CD14-positive monocyte (primary cell): Measurements from ENCODE around the gene DDC. TPM values are rescaled to one million over a fixed set of nuclear protein-coding genes. Genes with fewer than 3 reads are reported as not detected.

ENCODE experiments used
- DNase-seq, 3 donors: peaks; one replicate each; pipeline ENCODE4 v3.0.0-alpha.2; 2011 to 2022
- H2AFZ ChIP-seq: 2 replicates; pipeline ENCODE4 v1.6.0; 2012; ENCODE audit warnings: mild to moderate bottlenecking, low read depth, low read length, inconsistent platforms; ENCODE audit not compliant: insufficient read depth, poor library complexity, severe bottlenecking
- H3K27ac ChIP-seq, 2 donors: 1 replicate in 1 of 2; 2 replicates in 1 of 2; pipeline ENCODE4 v1.5.1; 2012 to 2013; ENCODE audit warnings: low read length in 2 of 2, control low read depth in 1 of 2, inconsistent platforms in 1 of 2, low read depth in 1 of 2, mild to moderate bottlenecking in 1 of 2
- H3K27me3 ChIP-seq, 2 donors: one replicate each; pipeline versions ENCODE4 v1.6.0 to v1.6.1; 2011 to 2013; ENCODE audit warnings: low read length in 2 of 2; ENCODE audit not compliant: control insufficient read depth in 2 of 2, insufficient read depth in 2 of 2
- H3K36me3 ChIP-seq, 2 donors: replicated peaks in 1 of 2; 1 replicate in 1 of 2; 2 replicates in 1 of 2; pipeline versions ENCODE4 v1.5.1 to v1.6.1; 2012 to 2013; ENCODE audit warnings: low read length in 2 of 2, control low read depth in 1 of 2, inconsistent platforms in 1 of 2, mild to moderate bottlenecking in 1 of 2; ENCODE audit not compliant: insufficient read depth in 2 of 2, control insufficient read depth in 1 of 2
- H3K4me1 ChIP-seq, 2 donors: 1 replicate in 1 of 2; 2 replicates in 1 of 2; pipeline versions ENCODE4 v1.5.1 to v1.6.1; 2012 to 2013; ENCODE audit warnings: low read length in 2 of 2, control low read depth in 1 of 2, inconsistent platforms in 1 of 2, mild to moderate bottlenecking in 1 of 2, moderate library complexity in 1 of 2; ENCODE audit not compliant: insufficient read depth in 2 of 2, control insufficient read depth in 1 of 2
- H3K4me2 ChIP-seq: replicated peaks from 2 replicates; pipeline ENCODE3; 2012; ENCODE audit warnings: low read length, moderate library complexity, mild to moderate bottlenecking; ENCODE audit not compliant: poor library complexity, severe bottlenecking; ENCODE audit errors: extremely low read depth
- H3K4me3 ChIP-seq, 3 experiments: fragments of 200-600 bp in 1 of 3; sonication (generic) in 1 of 3; replicated peaks in 1 of 3; 1 replicate in 2 of 3; 2 replicates in 1 of 3; pipeline ENCODE4 v1.5.1; 2011 to 2013; ENCODE audit warnings: low read length in 3 of 3, mild to moderate bottlenecking in 3 of 3, control low read depth in 2 of 3, low read depth in 2 of 3, inconsistent platforms in 1 of 3, moderate library complexity in 1 of 3
- H3K79me2 ChIP-seq: 2 replicates; pipeline ENCODE4 v1.6.0; 2012; ENCODE audit warnings: mild to moderate bottlenecking, control low read depth, inconsistent platforms, low read length, moderate library complexity; ENCODE audit not compliant: insufficient read depth
- H3K9ac ChIP-seq: 2 replicates; pipeline ENCODE4 v1.6.0; 2017; ENCODE audit warnings: low read length, mild to moderate bottlenecking; ENCODE audit not compliant: insufficient read depth, poor library complexity, severe bottlenecking
- H3K9me3 ChIP-seq, 2 donors: replicated peaks in 1 of 2; 1 replicate in 1 of 2; 2 replicates in 1 of 2; pipeline versions ENCODE4 v1.5.1 to v1.6.1; 2012 to 2013; ENCODE audit warnings: low read length in 2 of 2, control low read depth in 1 of 2; ENCODE audit not compliant: control insufficient read depth in 1 of 2, insufficient read depth in 1 of 2
- H4K20me1 ChIP-seq: 2 replicates; pipeline ENCODE4 v1.6.0; 2012; ENCODE audit warnings: mild to moderate bottlenecking, low read length, control low read depth, moderate library complexity; ENCODE audit not compliant: insufficient read depth
- H3K27ac Mint-ChIP-seq, 7 donors: one replicate each; pipeline ENCODE4 v1.8.0; 2020; ENCODE audit warnings: mild to moderate bottlenecking in 7 of 7, mixed read lengths in 7 of 7, moderate library complexity in 6 of 7, inconsistent platforms in 2 of 7
- H3K27me3 Mint-ChIP-seq, 3 donors: one replicate each; pipeline ENCODE4 v1.8.0; 2021 to 2022; ENCODE audit warnings: low read depth in 3 of 3, mild to moderate bottlenecking in 3 of 3, mixed read lengths in 3 of 3, moderate library complexity in 3 of 3, inconsistent platforms in 1 of 3
- H3K36me3 Mint-ChIP-seq, 2 donors: one replicate each; pipeline ENCODE4 v1.8.0; 2020; ENCODE audit warnings: mixed read lengths in 2 of 2, inconsistent platforms in 1 of 2, mild to moderate bottlenecking in 1 of 2
- H3K4me1 Mint-ChIP-seq: one replicate; pipeline ENCODE4 v1.8.0; 2020; ENCODE audit warnings: mild to moderate bottlenecking, mixed read lengths
- H3K4me3 Mint-ChIP-seq, 2 donors: one replicate each; pipeline ENCODE4 v1.8.0; 2020; ENCODE audit warnings: mild to moderate bottlenecking in 2 of 2, mixed read lengths in 2 of 2, moderate library complexity in 1 of 2
- H3K9me3 Mint-ChIP-seq, 7 donors: one replicate each; pipeline ENCODE4 v1.8.0; 2020 to 2022; ENCODE audit warnings: mixed read lengths in 7 of 7, mild to moderate bottlenecking in 6 of 7, moderate library complexity in 6 of 7, inconsistent platforms in 2 of 7
- CTCF ChIP-seq: fragments of 200-600 bp; IDR thresholded peaks from one replicate; pipeline ENCODE4 v1.8.0; 2022; ENCODE audit warnings: antibody characterized with exemption, mild to moderate bottlenecking
- WGBS: methylation state at CpG from one replicate; pipeline ENCODE4 v1.1.5; 2013; ENCODE audit warnings: missing lambda C conversion rate; ENCODE audit not compliant: insufficient coverage; 5-methylcytosine and 5-hydroxymethylcytosine counted together
- intact Hi-C, 2 donors: fragments of 100-400 bp; cut with micrococcal nuclease; formaldehyde crosslinking; loops; one replicate each; pipeline versions ENCODE4 v1.15.0 to v1.15.1; 2023
- polyA plus RNA-seq, 3 donors: library from polyadenylated mRNA; depleted of rRNA in 1 of 3; unstranded in 2 of 3; stranded (reverse) in 1 of 3; fragments of 300-500 nt in 2 of 3; fragments of >200 nt in 1 of 3; fragmentation: Illumina TruSeq in 2 of 3; gene quantifications; 1 replicate in 2 of 3; 2 replicates in 1 of 3; pipeline ENCODE4 v1.2.3, GENCODE V29; 2012 to 2021

Gene DDC
- polyA plus RNA-seq, 3 donors, result not detected

- no peaks in the 10 kb centered on the region for H3K9me3 Mint-ChIP-seq
- peaks cover 10 to 23% (median 15%) of the 10 kb centered on the region in 3 donors for H3K27me3 Mint-ChIP-seq
- H3K4me1 Mint-ChIP-seq, result no peaks in the 10 kb centered on the region
- no peaks in the 10 kb centered on the region for H3K27me3 ChIP-seq
- no peak overlapping the region for H3K4me3 ChIP-seq
- H3K27ac ChIP-seq, result no peak overlapping the region
- H3K4me3 Mint-ChIP-seq, result no peak overlapping the region
- H3K79me2 ChIP-seq, result no peaks in the 10 kb centered on the region
- H3K36me3 Mint-ChIP-seq, result no peaks in the 10 kb centered on the region
- no peaks in the 10 kb centered on the region for H4K20me1 ChIP-seq
- no peak for TF ChIP-seq CTCF
- WGBS, result 86% methylated on average over 9 of the region's 9 CpGs
- no peak overlapping the region for H3K9ac ChIP-seq
- H3K27ac Mint-ChIP-seq, result no peak overlapping the region
- intact Hi-C loops, result no loop called here
- no peaks in the 10 kb centered on the region for H3K4me1 ChIP-seq
- no peak for DNase-seq
- H3K4me2 ChIP-seq, result no peak overlapping the region
- H3K9me3 ChIP-seq, result no peaks in the 10 kb centered on the region
- H2AFZ ChIP-seq, result no peak overlapping the region
- no peaks in the 10 kb centered on the region for H3K36me3 ChIP-seq
Measured at GRCh38 chr7:50555594-50556140, 9.5 kb downstream of the DDC start.

GRCh38 chr7:50554431-50555322 lies 10.5 kb downstream of the DDC start:
- Histone ChIP-seq H3K79me2 (no peaks in the 10 kb centered on the region), H3K9me3 (no peaks in the 10 kb centered on the region), H3K9ac (no peak overlapping the region), H3K4me1 (no peaks in the 10 kb centered on the region), H3K4me2 (no peak overlapping the region), H3K36me3 (no peaks in the 10 kb centered on the region), H3K27me3 (no peaks in the 10 kb centered on the region), H3K4me3 (no peak overlapping the region), H2AFZ (no peak overlapping the region), H4K20me1 (no peaks in the 10 kb centered on the region), H3K27ac (no peak overlapping the region)
- WGBS, result 100% methylated on average over 5 of the region's 14 CpGs
- no peaks in the 10 kb centered on the region for H3K4me1 Mint-ChIP-seq
- peaks cover 10 to 19% (median 14%) of the 10 kb centered on the region in 3 donors for H3K27me3 Mint-ChIP-seq
- H3K36me3 Mint-ChIP-seq, result no peaks in the 10 kb centered on the region
- no peak for DNase-seq
- peak overlapping the region in 1 of 7 donors; percentile 15 for H3K27ac Mint-ChIP-seq
- no peaks in the 10 kb centered on the region for H3K9me3 Mint-ChIP-seq
- no peak for TF ChIP-seq CTCF
- H3K4me3 Mint-ChIP-seq, result no peak overlapping the region
- intact Hi-C loops, result no loop called here
